Measurements from ENCODE around the gene LKAAEAR1. TPM values are rescaled to one million over a fixed set of nuclear protein-coding genes. Genes with fewer than 3 reads are reported as not detected.

The LKAAEAR1 gene
- total and polyA plus RNA-seq, 2 of the 13 experiments (the other 11 are each of a cell fraction or from before 2014, with no cell fraction given): not detected

DNA sequence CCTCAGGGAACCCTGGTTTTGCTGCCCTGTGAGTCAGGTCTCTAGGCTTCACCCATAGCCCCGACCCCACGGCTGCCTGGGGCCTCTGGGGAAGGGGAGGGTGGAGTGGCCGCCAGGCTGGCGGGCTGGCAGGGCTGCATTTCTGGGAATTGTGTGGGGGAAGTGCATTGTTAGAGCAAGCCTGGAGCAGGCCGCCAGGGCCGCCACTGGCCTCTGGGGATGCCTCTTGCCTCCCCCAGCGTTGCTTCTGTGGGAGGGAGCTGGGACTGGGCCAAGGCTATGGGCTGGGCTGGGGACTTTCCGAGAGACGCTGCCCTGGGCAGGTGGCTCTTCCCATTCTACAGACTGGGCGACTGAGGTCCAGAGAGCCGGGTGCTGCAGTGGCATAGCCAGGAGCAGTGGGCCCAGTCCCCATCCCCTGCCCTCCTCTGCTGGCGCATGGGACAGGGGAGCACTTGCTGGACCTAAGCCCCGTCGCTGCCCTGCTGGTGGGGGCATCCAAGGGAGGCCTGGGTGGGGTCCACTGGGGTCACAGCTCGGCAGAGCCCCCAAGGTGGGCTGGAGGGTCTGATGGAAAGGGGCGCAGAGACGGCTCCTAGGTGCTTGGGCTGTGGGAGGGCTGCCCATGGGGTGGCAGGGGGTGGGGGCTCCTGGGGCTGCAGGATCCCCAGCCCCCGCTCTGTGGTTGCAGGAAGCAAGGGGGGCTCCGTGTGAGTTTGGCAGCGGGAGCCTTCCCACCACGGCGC, 28.1 kb downstream of the LKAAEAR1 start (continued):
- TF ChIP-seq, protein P1, sequence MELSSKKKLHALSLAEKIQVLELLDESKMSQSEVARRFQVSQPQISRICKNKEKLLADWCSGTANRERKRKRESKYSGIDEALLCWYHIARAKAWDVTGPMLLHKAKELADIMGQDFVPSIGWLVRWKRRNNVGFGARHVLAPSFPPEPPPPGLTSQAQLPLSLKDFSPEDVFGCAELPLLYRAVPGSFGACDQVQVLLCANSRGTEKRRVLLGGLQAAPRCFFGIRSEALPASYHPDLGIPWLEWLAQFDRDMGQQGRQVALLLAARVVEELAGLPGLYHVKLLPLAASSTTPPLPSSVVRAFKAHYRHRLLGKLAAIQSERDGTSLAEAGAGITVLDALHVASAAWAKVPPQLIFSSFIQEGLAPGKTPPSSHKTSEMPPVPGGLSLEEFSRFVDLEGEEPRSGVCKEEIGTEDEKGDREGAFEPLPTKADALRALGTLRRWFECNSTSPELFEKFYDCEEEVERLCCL (CRISPR knock-in tag; IDR thresholded peaks at IDR 0.05; ENCODE audit: borderline replicate concordance): no peak; the same call in 1 of the 2 replicates
- TF ChIP-seq JUND (CRISPR knock-in tag; IDR thresholded peaks at IDR 0.05) (no peak), FOXJ3 (CRISPR knock-in tag; IDR thresholded peaks at IDR 0.05; ENCODE audit: borderline replicate concordance) (0 out of 2 replicates have a peak, but pooled peaks have one; percentile 31), CCDC6 (CRISPR knock-in tag; IDR thresholded peaks at IDR 0.05) (0 out of 2 replicates have a peak, but pooled peaks have one; percentile 42), ZNF451 (CRISPR knock-in tag; IDR thresholded peaks at IDR 0.05) (no peak; the same call in 1 of the 2 replicates), ZNF44 (CRISPR knock-in tag; IDR thresholded peaks at IDR 0.05) (no peak), ZNF101 (CRISPR knock-in tag; IDR thresholded peaks at IDR 0.05; ENCODE audit: borderline replicate concordance, low read depth) (no peak), BHLHE40 (IDR thresholded peaks at IDR 0.05; ENCODE audit: low read length) (no peak), EEA1 (CRISPR knock-in tag; IDR thresholded peaks at IDR 0.05; ENCODE audit: borderline replicate concordance) (no peak), ZNF251 (CRISPR knock-in tag; IDR thresholded peaks at IDR 0.05) (no peak), YEATS4 (CRISPR knock-in tag; IDR thresholded peaks at IDR 0.05; ENCODE audit: borderline replicate concordance) (peak; percentile 18; the same call in 1 of the 2 replicates), NR2F2 (IDR thresholded peaks at IDR 0.05; ENCODE audit: borderline replicate concordance, low read depth) (peak; percentile 46; the same call in 1 of the 2 replicates), ELF1 (CRISPR knock-in tag; IDR thresholded peaks at IDR 0.05) (no peak; the same call in 1 of the 2 replicates), NFKB2 (CRISPR knock-in tag; IDR thresholded peaks at IDR 0.05; ENCODE audit: borderline replicate concordance) (no peak)
- TF ChIP-seq, protein P2, sequence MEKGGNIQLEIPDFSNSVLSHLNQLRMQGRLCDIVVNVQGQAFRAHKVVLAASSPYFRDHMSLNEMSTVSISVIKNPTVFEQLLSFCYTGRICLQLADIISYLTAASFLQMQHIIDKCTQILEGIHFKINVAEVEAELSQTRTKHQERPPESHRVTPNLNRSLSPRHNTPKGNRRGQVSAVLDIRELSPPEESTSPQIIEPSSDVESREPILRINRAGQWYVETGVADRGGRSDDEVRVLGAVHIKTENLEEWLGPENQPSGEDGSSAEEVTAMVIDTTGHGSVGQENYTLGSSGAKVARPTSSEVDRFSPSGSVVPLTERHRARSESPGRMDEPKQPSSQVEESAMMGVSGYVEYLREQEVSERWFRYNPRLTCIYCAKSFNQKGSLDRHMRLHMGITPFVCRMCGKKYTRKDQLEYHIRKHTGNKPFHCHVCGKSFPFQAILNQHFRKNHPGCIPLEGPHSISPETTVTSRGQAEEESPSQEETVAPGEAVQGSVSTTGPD (CRISPR knock-in tag; IDR thresholded peaks at IDR 0.05): peak; percentile 80
- TF ChIP-seq, protein P3, sequence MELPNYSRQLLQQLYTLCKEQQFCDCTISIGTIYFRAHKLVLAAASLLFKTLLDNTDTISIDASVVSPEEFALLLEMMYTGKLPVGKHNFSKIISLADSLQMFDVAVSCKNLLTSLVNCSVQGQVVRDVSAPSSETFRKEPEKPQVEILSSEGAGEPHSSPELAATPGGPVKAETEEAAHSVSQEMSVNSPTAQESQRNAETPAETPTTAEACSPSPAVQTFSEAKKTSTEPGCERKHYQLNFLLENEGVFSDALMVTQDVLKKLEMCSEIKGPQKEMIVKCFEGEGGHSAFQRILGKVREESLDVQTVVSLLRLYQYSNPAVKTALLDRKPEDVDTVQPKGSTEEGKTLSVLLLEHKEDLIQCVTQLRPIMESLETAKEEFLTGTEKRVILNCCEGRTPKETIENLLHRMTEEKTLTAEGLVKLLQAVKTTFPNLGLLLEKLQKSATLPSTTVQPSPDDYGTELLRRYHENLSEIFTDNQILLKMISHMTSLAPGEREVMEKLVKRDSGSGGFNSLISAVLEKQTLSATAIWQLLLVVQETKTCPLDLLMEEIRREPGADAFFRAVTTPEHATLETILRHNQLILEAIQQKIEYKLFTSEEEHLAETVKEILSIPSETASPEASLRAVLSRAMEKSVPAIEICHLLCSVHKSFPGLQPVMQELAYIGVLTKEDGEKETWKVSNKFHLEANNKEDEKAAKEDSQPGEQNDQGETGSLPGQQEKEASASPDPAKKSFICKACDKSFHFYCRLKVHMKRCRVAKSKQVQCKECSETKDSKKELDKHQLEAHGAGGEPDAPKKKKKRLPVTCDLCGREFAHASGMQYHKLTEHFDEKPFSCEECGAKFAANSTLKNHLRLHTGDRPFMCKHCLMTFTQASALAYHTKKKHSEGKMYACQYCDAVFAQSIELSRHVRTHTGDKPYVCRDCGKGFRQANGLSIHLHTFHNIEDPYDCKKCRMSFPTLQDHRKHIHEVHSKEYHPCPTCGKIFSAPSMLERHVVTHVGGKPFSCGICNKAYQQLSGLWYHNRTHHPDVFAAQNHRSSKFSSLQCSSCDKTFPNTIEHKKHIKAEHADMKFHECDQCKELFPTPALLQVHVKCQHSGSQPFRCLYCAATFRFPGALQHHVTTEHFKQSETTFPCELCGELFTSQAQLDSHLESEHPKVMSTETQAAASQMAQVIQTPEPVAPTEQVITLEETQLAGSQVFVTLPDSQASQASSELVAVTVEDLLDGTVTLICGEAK (IDR thresholded peaks at IDR 0.05): no peak
- TF ChIP-seq, protein P3 (CRISPR knock-in tag; IDR thresholded peaks at IDR 0.05): no peak
- TF ChIP-seq, protein P4, sequence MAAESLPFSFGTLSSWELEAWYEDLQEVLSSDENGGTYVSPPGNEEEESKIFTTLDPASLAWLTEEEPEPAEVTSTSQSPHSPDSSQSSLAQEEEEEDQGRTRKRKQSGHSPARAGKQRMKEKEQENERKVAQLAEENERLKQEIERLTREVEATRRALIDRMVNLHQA (CRISPR knock-in tag; IDR thresholded peaks at IDR 0.05): no peak

All from HepG2 (cell line).